Activated CD8-positive, alpha-beta memory T cell treated with anti-CD3 and anti-CD28 coated beads for 48 hours (primary cell): Measurements from ENCODE around the gene MRPS33.

Experiments
- DNase-seq, 3 experiments: peaks; one replicate each; pipeline ENCODE4 v3.0.0-alpha.2; 2020; ENCODE audit warnings: low read depth in 2 of 3, low spot score in 2 of 3

Gene MRPS33

GRCh38 chr7:141012696-141013344, 1.9 kb downstream of the MRPS33 start:
- no peak for DNase-seq

GRCh38 chr7:141012044-141012685, 2.6 kb downstream of the MRPS33 start:
- DNase-seq = peak in 2 of 3 experiments; percentile 24 to 39

GRCh38 chr7:141011443-141011842, 3.3 kb downstream of the MRPS33 start:
- no peak for DNase-seq

- no peak for DNase-seq
Measured at GRCh38 chr7:141003172-141004065, 11.3 kb downstream of the MRPS33 start.

GRCh38 chr7:141001546-141001945, 13.2 kb downstream of the MRPS33 start:
- DNase-seq = no peak

GRCh38 chr7:141001122-141001521, 13.6 kb downstream of the MRPS33 start:
- DNase-seq = no peak

GRCh38 chr7:140998715-140999114, 16.0 kb downstream of the MRPS33 start:
- no peak for DNase-seq

- DNase-seq = no peak
Measured at GRCh38 chr7:140992422-140992821, 22.3 kb downstream of the MRPS33 start.

- no peak for DNase-seq
Measured at GRCh38 chr7:140990193-140990962, 24.4 kb downstream of the MRPS33 start.

- no peak for DNase-seq
Measured at GRCh38 chr7:140989068-140989467, 25.7 kb downstream of the MRPS33 start.

- no peak for DNase-seq
Measured at GRCh38 chr7:140983802-140984201, 30.9 kb downstream of the MRPS33 start.

- no peak for DNase-seq
Measured at GRCh38 chr7:140982508-140982907, 32.2 kb downstream of the MRPS33 start.

- DNase-seq = no peak
Measured at GRCh38 chr7:140981951-140982350, 32.8 kb downstream of the MRPS33 start.

- DNase-seq = no peak
Measured at GRCh38 chr7:140977741-140978140, 37.0 kb downstream of the MRPS33 start.

- DNase-seq = no peak
Measured at GRCh38 chr7:140972876-140973829, 41.6 kb downstream of the MRPS33 start.

- DNase-seq = no peak
Measured at GRCh38 chr7:140972344-140972743, 42.4 kb downstream of the MRPS33 start.

GRCh38 chr7:140967438-140967837, 47.3 kb downstream of the MRPS33 start:
- DNase-seq = no peak

- no peak for DNase-seq
Measured at GRCh38 chr7:140966561-140967233, 48.1 kb downstream of the MRPS33 start.

GRCh38 chr7:140961117-140961516, 53.6 kb downstream of the MRPS33 start:
- DNase-seq = no peak
